GM23338 (cell line): Measurements from ENCODE around the gene TMEM139.

Experiments used
- CREB1 ChIP-seq: fragments of 250-450 bp; sonication (Bioruptor Pico); IDR thresholded peaks from 2 replicates; pipeline ENCODE4 v1.5.0; 2020; ENCODE audit warnings: low read depth, mild to moderate bottlenecking, moderate library complexity
- EZH2 ChIP-seq: fragments of 200-600 bp; sonication (generic); IDR thresholded peaks from one replicate; pipeline ENCODE4 v1.8.0; 2017; ENCODE audit warnings: antibody characterized with exemption, mild to moderate bottlenecking, low read depth; ENCODE audit not compliant: unreplicated experiment
- EZH2phosphoT487 ChIP-seq: fragments of 200-600 bp; sonication (generic); IDR thresholded peaks from one replicate; pipeline ENCODE4 v1.8.1; 2018; ENCODE audit warnings: antibody characterized with exemption; ENCODE audit not compliant: unreplicated experiment
- JUNB ChIP-seq: IDR thresholded peaks from one replicate; pipeline ENCODE4 v1.6.1; 2016; ENCODE audit warnings: antibody characterized with exemption; ENCODE audit not compliant: unreplicated experiment
- NANOG ChIP-seq: IDR thresholded peaks from 2 replicates; pipeline ENCODE4 v1.6.1; 2016; ENCODE audit warnings: antibody characterized with exemption, borderline replicate concordance
- POLR2AphosphoS5 ChIP-seq: IDR thresholded peaks from 2 replicates; pipeline ENCODE4 v1.6.1; 2016; ENCODE audit warnings: antibody characterized with exemption, low read depth
- ZNF331 ChIP-seq: fragments of 250-450 bp; sonication (Bioruptor Pico); IDR thresholded peaks from 2 replicates; pipeline ENCODE4 v1.5.0; 2020; ENCODE audit warnings: low read depth, mild to moderate bottlenecking, moderate library complexity
- TF ChIP-seq, protein P1 (sequence below), 2 experiments: fragments of 200-600 bp in 1 of 2; sonication (generic) in 1 of 2; conservative IDR thresholded peaks; 2 replicates each; pipeline versions ENCODE4 v1.5.1 to v1.6.1; 2016 to 2017; ENCODE audit warnings: antibody characterized with exemption in 2 of 2, low read depth in 2 of 2, mild to moderate bottlenecking in 2 of 2, moderate library complexity in 1 of 2
- TF ChIP-seq, protein P2 (sequence below): IDR thresholded peaks from one replicate; pipeline ENCODE4 v1.6.1; 2018; ENCODE audit warnings: antibody characterized with exemption; ENCODE audit not compliant: unreplicated experiment
- TF ChIP-seq, protein P3 (sequence below): IDR thresholded peaks from 2 replicates; pipeline ENCODE4 v1.6.1; 2016; ENCODE audit warnings: antibody characterized with exemption
- TF ChIP-seq, protein P4 (sequence below): fragments of 250-450 bp; sonication (Bioruptor Pico); IDR thresholded peaks from 2 replicates; pipeline ENCODE4 v1.5.0; 2020; ENCODE audit warnings: mild to moderate bottlenecking, moderate library complexity

DNA sequence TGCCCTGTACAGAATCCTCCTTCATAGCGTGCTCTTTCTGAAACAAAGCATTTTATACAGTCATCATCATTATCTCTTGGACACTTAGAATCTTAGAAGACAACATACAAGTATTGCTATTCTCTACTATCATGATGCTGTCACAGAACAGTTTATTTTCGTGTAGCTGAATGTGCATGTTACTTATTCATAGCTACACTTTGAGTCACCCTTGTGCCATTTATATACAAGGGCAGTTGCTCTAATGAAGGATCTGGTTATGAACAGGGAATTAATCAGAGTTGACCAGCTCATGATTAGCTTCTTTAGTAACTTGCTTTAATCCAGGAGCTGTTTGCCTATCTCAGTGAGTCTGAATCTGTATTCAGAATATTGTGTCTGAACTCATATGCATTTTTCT is 14.6 kb downstream of the TMEM139 start:
- TF ChIP-seq, protein P1, sequence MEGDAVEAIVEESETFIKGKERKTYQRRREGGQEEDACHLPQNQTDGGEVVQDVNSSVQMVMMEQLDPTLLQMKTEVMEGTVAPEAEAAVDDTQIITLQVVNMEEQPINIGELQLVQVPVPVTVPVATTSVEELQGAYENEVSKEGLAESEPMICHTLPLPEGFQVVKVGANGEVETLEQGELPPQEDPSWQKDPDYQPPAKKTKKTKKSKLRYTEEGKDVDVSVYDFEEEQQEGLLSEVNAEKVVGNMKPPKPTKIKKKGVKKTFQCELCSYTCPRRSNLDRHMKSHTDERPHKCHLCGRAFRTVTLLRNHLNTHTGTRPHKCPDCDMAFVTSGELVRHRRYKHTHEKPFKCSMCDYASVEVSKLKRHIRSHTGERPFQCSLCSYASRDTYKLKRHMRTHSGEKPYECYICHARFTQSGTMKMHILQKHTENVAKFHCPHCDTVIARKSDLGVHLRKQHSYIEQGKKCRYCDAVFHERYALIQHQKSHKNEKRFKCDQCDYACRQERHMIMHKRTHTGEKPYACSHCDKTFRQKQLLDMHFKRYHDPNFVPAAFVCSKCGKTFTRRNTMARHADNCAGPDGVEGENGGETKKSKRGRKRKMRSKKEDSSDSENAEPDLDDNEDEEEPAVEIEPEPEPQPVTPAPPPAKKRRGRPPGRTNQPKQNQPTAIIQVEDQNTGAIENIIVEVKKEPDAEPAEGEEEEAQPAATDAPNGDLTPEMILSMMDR (conservative IDR thresholded peaks at IDR 0.05; ENCODE audit: low read depth in 2 of 2), result no peak
- TF ChIP-seq EZH2phosphoT487, result no peak
- TF ChIP-seq, protein P2, sequence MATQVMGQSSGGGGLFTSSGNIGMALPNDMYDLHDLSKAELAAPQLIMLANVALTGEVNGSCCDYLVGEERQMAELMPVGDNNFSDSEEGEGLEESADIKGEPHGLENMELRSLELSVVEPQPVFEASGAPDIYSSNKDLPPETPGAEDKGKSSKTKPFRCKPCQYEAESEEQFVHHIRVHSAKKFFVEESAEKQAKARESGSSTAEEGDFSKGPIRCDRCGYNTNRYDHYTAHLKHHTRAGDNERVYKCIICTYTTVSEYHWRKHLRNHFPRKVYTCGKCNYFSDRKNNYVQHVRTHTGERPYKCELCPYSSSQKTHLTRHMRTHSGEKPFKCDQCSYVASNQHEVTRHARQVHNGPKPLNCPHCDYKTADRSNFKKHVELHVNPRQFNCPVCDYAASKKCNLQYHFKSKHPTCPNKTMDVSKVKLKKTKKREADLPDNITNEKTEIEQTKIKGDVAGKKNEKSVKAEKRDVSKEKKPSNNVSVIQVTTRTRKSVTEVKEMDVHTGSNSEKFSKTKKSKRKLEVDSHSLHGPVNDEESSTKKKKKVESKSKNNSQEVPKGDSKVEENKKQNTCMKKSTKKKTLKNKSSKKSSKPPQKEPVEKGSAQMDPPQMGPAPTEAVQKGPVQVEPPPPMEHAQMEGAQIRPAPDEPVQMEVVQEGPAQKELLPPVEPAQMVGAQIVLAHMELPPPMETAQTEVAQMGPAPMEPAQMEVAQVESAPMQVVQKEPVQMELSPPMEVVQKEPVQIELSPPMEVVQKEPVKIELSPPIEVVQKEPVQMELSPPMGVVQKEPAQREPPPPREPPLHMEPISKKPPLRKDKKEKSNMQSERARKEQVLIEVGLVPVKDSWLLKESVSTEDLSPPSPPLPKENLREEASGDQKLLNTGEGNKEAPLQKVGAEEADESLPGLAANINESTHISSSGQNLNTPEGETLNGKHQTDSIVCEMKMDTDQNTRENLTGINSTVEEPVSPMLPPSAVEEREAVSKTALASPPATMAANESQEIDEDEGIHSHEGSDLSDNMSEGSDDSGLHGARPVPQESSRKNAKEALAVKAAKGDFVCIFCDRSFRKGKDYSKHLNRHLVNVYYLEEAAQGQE, result no peak
- TF ChIP-seq, protein P3, sequence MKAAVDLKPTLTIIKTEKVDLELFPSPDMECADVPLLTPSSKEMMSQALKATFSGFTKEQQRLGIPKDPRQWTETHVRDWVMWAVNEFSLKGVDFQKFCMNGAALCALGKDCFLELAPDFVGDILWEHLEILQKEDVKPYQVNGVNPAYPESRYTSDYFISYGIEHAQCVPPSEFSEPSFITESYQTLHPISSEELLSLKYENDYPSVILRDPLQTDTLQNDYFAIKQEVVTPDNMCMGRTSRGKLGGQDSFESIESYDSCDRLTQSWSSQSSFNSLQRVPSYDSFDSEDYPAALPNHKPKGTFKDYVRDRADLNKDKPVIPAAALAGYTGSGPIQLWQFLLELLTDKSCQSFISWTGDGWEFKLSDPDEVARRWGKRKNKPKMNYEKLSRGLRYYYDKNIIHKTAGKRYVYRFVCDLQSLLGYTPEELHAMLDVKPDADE, result no peak
- no peak for TF ChIP-seq EZH2
- no peak for TF ChIP-seq POLR2AphosphoS5
- no peak for TF ChIP-seq NANOG
- TF ChIP-seq, protein P4, sequence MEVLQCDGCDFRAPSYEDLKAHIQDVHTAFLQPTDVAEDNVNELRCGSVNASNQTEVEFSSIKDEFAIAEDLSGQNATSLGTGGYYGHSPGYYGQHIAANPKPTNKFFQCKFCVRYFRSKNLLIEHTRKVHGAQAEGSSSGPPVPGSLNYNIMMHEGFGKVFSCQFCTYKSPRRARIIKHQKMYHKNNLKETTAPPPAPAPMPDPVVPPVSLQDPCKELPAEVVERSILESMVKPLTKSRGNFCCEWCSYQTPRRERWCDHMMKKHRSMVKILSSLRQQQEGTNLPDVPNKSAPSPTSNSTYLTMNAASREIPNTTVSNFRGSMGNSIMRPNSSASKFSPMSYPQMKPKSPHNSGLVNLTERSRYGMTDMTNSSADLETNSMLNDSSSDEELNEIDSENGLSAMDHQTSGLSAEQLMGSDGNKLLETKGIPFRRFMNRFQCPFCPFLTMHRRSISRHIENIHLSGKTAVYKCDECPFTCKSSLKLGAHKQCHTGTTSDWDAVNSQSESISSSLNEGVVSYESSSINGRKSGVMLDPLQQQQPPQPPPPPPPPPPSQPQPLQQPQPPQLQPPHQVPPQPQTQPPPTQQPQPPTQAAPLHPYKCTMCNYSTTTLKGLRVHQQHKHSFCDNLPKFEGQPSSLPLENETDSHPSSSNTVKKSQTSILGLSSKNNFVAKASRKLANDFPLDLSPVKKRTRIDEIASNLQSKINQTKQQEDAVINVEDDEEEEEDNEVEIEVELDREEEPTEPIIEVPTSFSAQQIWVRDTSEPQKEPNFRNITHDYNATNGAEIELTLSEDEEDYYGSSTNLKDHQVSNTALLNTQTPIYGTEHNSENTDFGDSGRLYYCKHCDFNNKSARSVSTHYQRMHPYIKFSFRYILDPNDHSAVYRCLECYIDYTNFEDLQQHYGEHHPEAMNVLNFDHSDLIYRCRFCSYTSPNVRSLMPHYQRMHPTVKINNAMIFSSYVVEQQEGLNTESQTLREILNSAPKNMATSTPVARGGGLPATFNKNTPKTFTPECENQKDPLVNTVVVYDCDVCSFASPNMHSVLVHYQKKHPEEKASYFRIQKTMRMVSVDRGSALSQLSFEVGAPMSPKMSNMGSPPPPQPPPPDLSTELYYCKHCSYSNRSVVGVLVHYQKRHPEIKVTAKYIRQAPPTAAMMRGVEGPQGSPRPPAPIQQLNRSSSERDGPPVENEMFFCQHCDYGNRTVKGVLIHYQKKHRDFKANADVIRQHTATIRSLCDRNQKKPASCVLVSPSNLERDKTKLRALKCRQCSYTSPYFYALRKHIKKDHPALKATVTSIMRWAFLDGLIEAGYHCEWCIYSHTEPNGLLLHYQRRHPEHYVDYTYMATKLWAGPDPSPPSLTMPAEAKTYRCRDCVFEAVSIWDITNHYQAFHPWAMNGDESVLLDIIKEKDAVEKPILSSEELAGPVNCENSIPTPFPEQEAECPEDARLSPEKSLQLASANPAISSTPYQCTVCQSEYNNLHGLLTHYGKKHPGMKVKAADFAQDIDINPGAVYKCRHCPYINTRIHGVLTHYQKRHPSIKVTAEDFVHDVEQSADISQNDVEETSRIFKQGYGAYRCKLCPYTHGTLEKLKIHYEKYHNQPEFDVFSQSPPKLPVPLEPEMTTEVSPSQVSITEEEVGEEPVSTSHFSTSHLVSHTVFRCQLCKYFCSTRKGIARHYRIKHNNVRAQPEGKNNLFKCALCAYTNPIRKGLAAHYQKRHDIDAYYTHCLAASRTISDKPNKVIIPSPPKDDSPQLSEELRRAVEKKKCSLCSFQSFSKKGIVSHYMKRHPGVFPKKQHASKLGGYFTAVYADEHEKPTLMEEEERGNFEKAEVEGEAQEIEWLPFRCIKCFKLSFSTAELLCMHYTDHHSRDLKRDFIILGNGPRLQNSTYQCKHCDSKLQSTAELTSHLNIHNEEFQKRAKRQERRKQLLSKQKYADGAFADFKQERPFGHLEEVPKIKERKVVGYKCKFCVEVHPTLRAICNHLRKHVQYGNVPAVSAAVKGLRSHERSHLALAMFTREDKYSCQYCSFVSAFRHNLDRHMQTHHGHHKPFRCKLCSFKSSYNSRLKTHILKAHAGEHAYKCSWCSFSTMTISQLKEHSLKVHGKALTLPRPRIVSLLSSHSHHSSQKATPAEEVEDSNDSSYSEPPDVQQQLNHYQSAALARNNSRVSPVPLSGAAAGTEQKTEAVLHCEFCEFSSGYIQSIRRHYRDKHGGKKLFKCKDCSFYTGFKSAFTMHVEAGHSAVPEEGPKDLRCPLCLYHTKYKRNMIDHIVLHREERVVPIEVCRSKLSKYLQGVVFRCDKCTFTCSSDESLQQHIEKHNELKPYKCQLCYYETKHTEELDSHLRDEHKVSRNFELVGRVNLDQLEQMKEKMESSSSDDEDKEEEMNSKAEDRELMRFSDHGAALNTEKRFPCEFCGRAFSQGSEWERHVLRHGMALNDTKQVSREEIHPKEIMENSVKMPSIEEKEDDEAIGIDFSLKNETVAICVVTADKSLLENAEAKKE (CRISPR knock-in tag), result no peak
- no peak for TF ChIP-seq CREB1
- TF ChIP-seq JUNB, result no peak
- no peak for TF ChIP-seq ZNF331 (CRISPR knock-in tag)
